NCI-H187 treated with DMSO at 0.1 percent for 48 hours (cell line): ENCODE results near the gene HEMK1.

ENCODE experiments used
- DNase-seq: peaks from one replicate; lab custom pipeline; 2025; lab: John Stamatoyannopoulos, UW

The HEMK1 gene, protein sequence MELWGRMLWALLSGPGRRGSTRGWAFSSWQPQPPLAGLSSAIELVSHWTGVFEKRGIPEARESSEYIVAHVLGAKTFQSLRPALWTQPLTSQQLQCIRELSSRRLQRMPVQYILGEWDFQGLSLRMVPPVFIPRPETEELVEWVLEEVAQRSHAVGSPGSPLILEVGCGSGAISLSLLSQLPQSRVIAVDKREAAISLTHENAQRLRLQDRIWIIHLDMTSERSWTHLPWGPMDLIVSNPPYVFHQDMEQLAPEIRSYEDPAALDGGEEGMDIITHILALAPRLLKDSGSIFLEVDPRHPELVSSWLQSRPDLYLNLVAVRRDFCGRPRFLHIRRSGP

DNA sequence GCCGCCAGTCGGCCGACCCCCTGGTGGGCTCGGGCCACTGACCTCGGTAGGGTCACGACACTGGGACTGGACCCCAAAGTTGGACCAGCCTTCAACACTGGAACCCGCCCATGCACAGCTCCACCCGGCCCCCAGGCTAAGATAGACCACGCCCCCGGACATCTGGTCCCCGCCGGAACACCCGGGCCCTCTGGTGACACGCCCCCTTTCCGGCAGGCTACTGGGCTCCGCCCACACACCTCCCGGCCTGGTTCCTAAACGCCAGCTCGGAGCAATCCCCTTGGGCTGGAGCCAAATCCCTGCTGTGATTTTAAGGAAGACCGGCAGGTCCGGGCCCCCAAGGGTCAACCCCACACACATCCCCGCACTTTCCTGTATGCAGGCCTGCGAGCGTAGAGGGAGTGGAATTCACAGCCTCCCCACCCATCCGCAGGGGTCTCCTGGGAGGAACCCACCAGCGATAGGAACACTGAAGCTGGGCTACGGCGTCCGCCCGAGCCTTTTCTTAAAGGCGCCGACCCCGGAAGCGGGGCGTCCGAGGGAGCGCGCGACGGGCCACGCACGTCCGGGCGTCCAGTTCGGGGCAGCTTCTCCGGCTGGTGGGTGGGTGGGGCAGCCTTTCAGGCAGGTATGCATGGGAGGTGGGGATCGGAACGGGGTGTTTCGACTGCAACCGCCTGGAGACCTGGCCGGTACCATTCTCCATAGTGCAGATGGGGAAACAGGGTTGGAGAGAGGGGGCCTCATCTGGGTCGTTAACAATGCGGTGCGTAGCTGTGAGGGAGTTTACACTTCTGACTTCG, at the start of gene HEMK1:
Gene HEMK1, plus strand, starts transcription at position 576 of the 803 bp plus-strand sequence. CDS start 1,583 bp downstream, outside the sequence.
- peak; percentile 46 for DNase-seq

DNA sequence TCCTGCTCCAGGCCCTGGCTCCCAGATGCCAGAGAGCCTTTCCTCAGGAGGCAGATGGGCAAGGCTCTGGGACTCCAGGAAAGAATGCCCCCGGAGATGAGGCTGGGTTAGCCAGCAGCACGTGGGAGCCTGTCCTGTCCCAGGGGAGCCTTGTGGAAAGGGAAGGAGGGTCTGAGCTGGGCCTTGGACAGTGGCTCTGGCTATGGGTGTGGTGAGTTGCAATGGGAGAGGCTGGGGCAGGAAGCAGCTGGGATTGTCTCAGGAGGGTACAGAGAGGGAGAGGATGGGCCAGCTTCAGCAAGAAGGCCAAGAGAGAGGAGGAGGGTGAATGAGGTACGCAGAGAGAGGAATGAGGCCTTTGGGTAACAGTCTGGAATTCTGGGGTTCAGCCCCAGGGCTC, 48.5 kb upstream of the HEMK1 start:
- DNase-seq, result no peak

DNA sequence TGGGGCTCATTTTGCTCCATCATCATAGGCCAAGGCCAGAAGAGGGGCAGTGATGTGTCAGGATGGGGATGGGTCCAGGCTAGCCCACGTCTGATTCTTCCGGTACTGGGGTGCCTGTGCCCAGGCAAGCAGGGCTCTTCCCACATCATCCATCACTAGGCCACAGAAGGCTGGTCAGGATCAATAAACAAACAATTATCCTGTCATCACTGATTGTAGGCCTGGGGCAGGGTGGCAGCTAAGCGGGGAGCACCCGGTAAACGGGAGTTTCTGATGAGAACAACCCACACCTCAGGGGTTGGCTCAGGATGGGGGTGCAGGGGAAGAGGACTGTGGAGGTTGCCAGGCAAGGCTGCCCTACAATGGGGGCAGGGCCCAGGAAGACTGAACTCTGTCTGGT, 47.8 kb upstream of the HEMK1 start:
- no peak for DNase-seq

DNA sequence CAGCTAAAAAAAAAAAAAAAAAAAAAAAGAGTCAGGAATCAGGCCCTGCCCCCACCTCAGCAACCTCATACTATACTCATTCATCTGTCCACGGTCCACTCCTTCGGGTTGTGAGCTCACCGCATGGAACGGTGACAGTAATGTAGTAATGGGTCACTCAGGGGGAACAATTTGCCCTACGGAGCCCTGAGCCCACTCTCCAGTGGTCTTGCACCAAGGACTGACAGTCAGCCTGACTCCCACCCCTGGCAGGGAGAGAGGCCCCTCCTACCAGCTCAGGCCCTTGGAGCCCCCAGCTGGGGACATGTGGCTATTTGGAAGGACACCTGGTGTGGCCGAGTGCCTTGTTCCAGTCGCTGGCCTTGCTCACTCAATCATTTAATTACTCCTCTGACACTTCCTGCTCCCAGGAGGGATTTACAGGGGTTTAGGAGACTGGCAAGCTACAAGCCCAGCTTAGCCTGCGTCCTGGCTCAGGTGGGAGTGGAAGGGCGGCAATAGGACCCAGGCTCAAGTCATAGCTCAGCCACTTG, 46.0 kb upstream of the HEMK1 start:
- DNase-seq, result no peak

DNA sequence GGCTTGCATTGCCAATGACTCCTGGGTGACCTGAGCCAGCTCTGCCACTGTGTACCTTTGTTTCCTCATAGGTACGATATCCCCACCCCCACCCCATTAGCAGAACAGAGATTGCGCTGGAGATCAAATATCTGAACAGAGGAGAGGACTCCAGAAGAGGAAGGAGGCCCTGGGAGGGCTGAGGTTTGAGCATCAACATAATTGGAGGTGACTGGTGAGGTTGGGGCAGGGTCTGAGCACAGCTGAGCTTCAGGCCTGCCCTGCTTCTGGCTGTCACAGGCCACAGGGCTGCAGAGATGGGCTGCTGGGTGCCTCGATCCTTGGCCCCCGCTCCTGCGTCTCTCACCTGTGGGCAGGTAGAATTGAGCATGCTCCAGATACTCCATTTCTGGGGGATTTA, 44.6 kb upstream of the HEMK1 start:
- DNase-seq, result no peak

GRCh38 chr3:50525191-50525910, 44.0 kb upstream of the HEMK1 start:
- no peak for DNase-seq

- DNase-seq, result no peak
Observed at GRCh38 chr3:50525987-50526386, 43.3 kb upstream of the HEMK1 start.

- DNase-seq, result no peak
Observed at GRCh38 chr3:50530001-50530970, 39.0 kb upstream of the HEMK1 start.

GRCh38 chr3:50531201-50531600, 38.1 kb upstream of the HEMK1 start:
- no peak for DNase-seq

- DNase-seq, result no peak
Observed at GRCh38 chr3:50532062-50532705, 37.1 kb upstream of the HEMK1 start.

DNA sequence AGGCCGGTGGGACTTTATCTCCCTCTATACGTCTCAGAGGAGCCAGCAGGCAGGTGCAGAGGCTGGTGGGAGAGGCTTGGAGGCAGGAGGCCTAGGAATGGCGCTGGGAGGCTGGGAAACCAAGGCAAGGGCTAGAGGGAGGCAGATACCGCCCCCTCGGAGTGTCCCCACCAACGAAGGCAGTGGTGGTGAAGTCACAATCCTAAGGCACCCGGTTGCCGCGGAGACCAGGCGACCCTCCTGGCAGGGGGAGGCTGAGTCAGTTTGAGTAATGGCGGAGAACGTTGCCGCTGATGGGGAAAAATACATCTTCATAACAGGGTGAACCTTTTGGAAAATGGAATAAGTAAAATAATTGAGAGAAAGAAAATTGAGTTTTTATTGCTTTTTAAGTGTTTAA, 36.0 kb upstream of the HEMK1 start:
- DNase-seq, result no peak

DNA sequence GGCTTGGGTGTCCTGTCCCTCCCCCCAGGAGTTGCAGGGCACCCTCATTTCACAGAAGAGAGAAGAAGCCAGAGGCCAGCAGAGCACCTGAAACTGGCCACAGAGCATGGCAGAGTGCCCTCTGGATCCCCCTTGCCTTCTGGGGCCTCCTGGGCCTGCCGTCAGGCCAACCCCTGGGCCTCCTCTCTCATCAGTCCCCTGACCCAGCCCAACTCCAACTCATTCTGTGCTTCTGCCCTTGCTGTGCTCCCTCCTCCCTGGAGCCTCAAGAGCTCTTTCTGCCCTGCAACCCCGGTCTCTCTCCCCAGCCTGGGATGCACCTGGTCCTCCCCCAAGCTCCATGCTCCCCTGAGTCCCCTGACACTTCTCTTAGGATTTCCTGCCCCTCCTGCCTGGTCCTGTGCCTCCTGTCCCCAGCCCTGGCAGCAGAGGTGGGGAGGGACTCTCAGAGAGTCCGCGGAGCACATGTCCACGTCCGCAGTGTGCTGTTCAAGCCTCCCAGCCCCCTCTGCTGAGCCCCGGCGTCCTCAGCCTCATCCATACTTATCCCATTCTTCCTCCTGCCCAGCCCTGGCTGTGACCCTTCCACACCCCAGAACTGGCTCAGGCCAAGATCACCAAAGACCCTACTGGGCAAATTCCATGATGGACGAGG, 35.4 kb upstream of the HEMK1 start:
- no peak for DNase-seq

- no peak for DNase-seq
Observed at GRCh38 chr3:50534681-50535330, 34.5 kb upstream of the HEMK1 start.

DNA sequence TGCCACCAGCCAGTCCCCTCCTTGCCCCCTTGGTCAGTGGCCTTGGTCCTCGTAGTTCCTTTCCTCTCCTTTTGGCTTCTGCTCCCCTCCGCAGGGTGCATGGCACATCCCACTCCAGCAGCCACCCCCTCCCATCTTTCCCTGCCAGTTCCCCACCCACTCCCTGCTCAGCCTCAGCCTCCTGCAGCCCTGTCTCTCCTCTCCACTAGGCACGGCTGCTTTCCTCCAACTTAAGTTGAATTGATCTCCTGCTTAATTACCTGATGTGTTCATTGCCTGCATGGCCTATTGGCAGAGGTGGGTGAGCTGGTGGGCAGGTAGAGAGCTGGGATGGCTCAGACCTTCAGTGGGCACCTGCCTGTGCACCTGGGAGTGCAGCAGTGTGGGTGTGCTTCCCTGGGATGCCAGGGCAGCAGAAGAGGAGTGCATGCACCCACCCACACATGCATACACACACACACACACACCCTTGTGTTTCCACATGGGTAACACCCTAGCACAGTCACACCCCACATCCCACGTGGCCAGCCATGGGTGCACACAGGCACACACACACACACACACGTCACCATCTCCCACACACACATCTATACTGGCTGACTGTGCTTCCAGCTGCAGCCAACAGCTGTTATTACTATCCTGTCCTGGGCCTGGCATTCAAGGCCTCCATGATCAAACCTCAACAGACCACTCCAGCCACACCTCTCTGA, 32.7 kb upstream of the HEMK1 start:
- DNase-seq, result no peak

DNA sequence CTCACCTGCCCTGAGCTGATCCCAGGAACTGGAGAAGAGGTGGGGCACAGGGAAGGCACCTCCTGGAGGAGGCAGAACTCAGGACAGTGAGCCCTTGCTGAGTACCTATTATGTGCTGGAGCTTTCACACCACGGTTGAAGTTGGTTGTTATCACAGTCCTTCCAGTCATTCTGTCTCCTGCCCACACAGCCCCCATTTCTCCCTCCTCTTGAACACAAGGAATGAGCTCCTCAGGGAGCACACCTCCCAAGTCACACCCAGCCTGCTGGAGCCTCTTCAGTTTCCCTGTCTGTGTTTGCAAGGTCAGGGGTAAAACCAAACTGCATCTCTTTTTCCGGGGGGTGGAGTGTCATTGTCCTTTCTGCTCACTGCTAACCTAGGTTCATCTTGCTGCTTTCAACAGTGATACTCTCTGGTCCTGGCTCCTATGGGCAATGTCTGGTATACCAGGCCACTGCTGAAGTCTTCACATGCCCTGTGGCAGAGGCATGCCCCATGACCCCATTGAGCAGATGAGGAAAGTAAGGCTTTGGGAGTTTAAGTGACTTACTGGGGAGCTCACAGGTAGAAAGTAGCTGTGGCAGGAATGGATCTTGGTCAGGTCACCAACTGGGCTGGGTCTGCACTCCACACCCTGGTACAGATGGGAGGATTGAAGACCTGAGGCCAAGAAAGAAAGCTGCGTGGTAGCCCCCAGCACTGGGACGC, 31.7 kb upstream of the HEMK1 start:
- DNase-seq, result no peak

DNA sequence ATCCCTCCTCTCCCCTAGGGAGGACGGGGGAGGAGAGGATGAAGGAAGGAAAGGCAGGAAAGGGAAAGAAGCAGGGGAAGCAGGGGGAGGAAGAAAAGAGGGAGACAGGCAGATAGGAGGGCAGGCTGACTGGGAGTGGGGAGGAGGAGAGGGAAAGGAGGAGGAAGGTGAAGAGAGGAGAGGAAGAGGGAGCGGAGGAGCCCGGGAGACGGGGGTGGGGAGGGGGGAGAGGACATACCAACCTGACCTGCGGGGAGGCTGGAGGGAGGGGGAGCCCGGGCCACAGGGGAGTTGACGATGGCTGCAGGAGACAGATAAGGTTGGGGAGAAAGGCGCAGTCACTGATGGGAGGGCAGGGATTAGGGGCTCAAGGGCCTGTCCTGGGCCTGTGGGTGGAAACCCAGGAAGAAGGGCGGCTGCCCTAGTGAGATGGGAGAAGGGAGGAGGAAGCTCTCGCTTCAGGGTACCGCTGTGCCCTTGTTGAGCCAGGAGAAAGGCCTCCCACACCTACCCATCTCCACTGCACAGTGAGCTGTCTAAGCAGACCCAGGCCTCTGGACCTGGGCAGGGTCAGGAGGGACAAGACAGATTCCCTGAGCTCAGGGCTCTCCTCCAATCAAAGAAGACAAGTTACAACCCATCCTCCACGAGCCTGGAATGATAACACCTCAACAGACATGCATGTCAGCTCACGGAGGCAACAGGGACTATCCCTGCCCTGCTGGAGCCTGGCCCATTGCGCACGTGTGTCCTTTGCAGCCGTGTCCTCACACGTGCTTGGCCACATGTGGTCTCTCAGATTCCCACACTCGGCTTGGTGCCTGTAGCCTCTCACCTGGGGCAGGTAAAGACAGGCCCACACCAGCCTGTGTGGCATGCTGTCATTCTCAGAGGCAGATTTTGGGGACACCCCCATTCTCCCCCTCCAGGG, 29.7 kb upstream of the HEMK1 start:
- DNase-seq, result no peak
